HG03571 (cell line): Measurements from ENCODE around the gene RTL10.

Source experiments
- ATAC-seq: cut with Tn5 transposase; IDR thresholded peaks from one replicate; pipeline ENCODE4 v1.9.1; 2021; ENCODE audit not compliant: unreplicated experiment

RTL10 gene

DNA sequence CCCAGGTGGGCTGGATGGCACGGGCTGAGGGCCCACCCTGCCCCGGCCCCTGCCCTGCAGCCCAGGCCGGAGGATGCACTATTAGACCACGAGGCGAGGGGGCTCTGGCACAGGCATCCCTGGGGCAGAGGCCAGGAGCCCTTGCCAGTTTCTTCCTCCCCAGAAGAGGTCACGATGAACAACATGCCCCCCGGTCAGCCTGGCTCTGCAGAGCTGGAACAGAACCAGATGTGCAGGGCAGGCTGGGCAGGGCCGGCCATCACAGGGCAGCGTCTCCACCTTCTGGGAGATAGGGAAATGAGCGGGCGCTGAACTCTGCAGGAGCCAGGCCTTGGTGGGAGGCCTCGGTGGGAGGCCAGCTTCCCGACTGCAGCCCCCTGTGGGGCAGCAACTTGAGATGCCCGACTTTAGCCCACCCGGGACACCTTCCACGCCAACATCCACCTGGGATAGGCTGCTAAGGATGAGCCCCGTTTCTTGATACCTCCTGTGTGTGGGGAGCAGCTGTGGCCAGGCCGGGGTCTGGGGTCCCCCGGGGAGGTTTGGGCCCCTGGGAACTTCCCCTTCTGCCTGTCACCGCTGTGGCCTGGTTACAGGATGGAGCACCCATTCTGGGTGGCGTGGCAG is 21.8 kb upstream of the RTL10 start:
- no peak for ATAC-seq

- no peak for ATAC-seq
Observed at GRCh38 chr22:19875531-19876313, 21.0 kb upstream of the RTL10 start.

DNA sequence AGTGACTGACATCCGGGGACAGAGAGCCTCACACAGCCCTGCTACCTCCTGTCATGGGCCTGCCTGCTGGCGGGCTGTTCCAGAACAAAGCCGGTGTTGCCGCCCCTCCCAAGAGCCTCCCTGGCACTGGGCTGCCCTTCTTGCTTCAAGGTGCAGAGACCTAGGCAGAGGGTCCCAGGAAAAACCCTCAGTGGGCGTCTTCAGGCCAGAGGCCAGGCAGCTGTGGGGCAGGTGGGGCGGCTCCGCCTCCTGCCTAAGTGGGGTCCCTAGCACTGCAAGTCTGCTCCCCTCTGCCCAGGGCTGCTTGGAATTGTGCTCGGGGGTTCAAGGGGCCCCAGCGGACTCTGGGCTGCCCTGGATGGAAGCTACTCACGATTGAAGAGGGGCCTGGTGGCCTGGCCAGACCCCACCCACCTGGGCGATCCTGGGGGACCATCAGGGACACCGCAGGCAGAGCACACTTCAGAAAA is 20.4 kb upstream of the RTL10 start:
- ATAC-seq = no peak

DNA sequence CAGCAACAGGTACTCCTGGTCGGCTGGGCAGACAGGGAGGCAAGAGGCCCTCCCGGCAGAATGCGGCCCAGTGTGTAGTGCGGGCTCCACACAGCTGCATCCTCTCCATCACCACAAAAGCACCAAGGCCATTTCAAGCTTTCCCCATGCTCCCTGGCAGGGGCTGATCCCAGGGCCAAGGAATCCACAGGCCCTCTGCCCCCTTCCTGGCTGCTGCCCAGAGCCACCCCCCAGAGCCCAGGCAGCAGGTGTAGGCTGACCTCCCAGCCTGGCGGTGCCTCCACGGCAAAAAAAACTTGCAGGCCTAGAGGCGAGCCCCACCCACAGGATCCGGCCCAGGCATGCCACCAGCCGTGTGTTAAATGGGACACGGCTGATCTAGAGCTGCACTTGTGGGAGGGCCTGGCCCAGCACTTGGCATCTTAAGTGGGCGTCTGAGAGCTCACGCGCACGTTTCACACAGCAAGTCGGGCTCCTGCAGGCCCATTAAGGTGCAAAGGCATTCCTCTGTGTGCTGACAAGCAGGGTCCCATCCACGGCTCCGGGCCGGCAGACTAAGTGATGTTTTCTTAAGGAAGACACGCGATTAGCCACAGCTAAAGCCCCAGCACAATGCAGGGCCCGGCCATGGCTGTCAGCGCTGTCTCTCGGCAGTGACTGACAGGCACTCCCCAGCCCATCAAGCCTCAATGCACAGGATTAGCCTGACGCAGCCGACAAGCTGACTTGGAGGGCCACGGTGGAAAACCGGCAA is 19.8 kb upstream of the RTL10 start:
- no peak for ATAC-seq

- no peak for ATAC-seq
Observed at GRCh38 chr22:19873960-19874306, 19.3 kb upstream of the RTL10 start.

- no peak for ATAC-seq
Observed at GRCh38 chr22:19873138-19873959, 18.7 kb upstream of the RTL10 start.

DNA sequence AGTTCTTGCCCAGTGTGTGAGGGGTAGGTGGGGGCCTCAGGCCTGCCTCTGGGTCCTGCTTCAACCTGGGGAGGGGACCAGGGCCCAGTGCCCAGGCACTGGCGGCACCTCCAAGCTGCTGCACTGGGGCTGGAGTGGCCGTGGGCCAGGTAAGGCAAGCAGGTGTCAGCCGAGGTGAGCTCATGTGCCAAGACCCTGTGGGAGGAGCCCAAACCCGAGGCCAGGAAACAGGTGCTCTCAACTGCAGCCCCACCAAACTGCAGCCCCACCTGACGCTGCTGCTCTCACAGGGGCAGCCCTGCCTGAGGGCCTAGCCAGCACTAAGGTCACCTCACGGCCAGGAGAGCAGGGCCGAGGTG is 18.1 kb upstream of the RTL10 start:
- ATAC-seq = no peak

DNA sequence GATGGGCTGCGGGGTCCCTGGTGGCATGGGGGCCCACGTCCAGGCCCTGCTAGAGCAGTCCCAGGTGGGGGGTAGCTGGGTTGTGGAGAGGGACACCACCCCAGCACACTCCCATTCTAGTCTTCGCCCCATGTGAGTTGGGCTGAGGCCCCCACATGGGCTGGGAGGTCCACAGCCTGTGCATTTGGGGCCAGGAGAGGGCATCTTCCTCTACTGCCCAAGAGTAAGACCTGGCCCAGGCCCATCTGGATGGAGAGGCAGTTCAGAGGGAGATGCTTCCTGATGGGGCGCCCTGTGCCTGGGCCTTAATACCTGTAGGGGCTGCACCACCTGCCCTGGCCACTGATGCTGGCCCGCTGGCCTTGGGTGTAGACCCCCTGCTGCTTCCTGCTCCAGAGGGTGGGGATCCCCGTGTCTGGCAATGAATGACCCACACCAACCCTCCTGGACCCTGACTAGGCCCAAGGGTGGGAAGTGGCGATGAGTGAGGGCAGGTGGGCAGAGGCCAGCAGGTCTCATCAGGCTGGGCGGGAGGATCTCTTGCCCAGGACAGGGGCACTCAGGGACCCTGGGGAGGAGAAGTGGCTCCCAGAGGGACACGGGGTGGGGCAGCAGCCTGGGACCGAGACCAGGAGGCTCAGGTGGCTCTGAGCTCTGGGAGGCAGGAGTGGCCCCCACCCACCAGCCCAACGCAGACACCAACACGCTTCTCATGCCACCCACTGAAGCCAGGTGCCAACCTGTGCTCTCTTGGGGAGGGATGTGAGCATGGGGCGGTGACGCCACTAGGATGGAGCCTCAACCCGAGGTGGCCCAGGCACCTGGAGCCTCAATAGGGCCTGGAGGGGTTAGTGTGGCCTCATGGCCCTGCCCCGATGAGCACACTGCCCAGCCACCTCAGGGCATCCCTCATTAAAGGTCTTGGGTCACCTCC is 17.4 kb upstream of the RTL10 start:
- no peak for ATAC-seq

DNA sequence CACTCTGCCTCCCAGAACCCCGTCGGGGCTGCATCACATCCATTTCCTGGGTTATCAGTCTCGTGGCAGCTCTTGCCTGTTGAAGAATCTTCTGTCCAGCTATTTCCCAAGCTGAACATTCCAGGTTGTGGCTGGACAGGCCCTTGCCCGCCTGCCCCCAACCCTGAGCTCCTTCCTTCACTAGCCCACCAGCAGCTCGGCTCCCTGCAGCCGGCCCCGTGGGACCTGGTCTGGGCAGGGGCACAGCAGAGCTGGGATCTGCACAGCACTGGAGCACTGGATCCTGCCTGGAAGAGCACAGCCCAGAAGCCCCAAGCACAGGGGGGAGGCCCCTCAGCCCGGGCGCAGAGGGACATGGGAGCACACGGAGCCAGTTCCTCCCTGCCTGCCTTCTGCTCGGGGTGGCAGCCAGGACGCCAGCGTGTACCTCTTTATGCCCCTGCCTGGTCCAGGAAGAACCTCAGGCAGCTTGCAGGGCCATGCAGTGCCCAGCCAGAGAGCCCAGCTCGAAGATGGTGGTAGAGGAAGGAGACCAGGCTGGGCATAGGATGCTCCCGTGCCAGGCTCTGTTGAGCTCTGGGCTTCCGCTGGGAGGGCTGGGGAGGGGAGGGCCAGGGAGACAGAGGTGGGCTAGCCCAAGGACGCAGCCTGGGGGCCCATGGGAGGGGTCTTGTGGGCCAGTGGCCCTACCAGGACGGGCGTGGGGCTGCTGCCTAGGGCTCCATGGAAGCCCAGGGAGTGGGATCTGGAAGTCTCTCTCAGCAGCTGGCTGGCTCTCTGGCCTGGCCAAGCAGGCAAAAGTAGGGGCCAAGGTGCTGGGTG is 16.6 kb upstream of the RTL10 start:
- ATAC-seq = no peak

- ATAC-seq = no peak
Observed at GRCh38 chr22:19870153-19871022, 15.7 kb upstream of the RTL10 start.

DNA sequence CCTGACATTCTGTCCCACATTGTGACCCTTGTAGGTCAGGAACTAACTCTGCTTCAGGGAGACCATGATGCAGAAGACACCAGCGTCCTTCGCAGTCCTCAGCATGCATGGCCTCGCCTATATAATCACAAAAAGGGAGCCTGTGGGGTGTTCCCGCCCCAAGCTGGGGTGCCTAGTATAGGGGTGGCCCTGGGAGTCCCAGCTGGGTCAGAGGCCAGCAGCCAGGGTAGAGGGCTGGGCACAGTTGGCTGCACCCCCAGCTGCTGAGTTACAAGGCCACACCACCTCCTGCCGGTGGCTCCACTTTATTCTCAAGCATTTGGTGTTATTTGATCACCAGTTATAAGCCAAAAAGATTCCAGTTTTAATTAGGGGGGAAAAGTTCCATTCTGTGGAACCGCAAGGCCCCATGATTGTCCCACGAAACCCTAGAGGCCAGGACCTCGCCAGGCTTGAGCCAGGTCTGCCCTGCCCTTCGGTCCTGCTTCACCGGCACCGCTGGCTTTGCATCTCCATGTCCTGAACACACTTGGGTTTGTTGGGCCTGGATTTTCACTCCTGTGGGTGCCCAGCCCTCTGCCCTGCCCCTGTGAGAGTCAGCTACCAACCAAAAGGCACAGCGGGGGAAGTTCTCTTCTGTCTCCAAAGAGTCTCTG is 15.0 kb upstream of the RTL10 start:
- no peak for ATAC-seq

DNA sequence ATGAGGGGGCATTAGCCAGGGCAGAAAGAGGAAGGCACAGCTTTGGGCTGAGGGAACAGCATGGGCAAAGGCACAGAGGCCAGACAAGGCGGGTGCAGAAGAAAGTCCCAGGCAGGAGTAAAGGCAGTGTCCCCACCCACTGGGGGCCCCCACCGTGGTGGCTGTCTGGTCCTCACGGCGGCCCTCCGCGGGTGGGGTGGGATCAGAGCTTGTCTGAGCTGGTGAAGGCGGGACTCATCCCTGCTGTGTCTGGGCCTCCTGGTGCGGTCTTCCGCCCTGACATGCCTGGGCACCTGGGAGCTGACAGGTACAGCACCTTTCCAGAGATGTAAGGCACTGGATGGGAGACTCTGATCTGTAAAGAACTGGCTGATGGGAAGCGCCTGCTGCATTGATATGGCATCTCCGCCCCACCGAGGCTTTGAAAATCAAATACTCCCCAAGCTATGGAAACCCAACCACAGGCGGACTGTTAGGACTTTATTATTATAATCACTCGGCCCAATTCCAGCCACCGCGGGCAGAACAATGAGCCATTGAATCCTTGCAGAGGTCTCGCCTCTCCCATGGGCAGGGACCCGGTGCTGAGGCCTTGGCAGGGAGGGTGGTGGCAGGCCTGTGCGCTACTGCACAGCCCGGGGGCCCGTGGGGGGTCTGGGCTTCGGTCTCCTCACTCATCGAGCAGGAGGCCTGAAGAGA is 14.2 kb upstream of the RTL10 start:
- ATAC-seq = no peak

DNA sequence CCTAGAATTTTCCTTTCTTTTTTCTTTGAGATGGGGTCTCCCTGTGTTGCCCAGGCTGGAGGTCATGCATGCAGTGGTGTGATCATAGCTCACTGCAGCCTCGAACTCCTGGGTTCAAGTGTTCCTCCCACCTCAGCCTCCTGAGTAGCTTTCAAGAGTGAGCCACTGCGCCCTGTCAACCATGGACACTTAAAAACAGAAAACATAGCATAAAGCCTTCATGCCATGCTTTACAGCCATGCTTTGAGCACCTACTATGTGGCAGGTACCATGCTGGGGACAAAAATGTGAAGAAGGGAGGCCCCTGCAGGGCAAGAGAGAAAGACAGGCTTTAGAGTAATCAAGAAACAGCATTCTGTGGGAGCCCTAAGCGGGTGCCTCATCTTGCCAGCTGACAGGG is 13.7 kb upstream of the RTL10 start:
- no peak for ATAC-seq

DNA sequence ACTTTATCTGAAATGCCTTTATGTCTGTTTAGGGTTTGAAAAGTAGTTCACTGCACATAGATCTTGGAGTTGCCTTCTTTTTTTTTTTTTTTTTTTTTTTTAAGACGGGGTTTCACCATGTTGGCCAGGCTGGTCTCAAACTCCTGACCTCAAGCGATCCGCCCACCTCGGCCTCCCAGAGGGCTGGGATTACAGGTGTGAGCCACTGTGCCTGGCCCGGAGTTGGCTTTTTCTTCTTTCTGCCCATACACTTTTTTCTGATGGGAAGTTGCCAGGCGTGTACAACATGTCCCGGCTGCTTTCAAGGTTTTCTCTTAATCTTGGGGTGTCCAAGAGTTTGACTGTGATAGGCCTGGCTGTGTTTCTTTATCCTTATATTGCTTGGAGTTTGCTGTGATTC is 12.9 kb upstream of the RTL10 start:
- no peak for ATAC-seq

GRCh38 chr22:19866665-19867009 is 12.0 kb upstream of the RTL10 start:
- no peak for ATAC-seq

- no peak for ATAC-seq
Observed at GRCh38 chr22:19865141-19865829, 10.6 kb upstream of the RTL10 start.
